HL-60 (cell line): ENCODE results near the gene ESCO1.

ENCODE experiments used
- DNase-seq, 2 experiments: peaks; one replicate each; pipeline ENCODE4 v3.0.0-alpha.2; 2010 to 2020; ENCODE audit warnings: low read depth in 1 of 2, low spot score in 1 of 2
- H3K27ac ChIP-seq: fragments of 250-450 bp; sonication (Bioruptor Pico); replicated peaks from 2 replicates; pipeline ENCODE4 v1.5.1; 2020; ENCODE audit warnings: mild to moderate bottlenecking, moderate library complexity
- H3K27me3 ChIP-seq: fragments of 250-450 bp; sonication (Bioruptor Pico); 2 replicates; pipeline ENCODE4 v1.5.1; 2021; ENCODE audit warnings: mild to moderate bottlenecking, moderate library complexity; ENCODE audit not compliant: insufficient read depth, poor library complexity, severe bottlenecking
- H3K4me3 ChIP-seq: replicated peaks from 2 replicates; pipeline ENCODE4 v1.5.1; 2011; ENCODE audit warnings: mild to moderate bottlenecking, control low read depth, low read length; ENCODE audit not compliant: insufficient read depth
- CTCF ChIP-seq: IDR thresholded peaks from one replicate; pipeline ENCODE4 v1.5.1; 2011; ENCODE audit warnings: low read length, control low read depth, inconsistent platforms; ENCODE audit not compliant: insufficient read depth
- GABPA ChIP-seq: IDR thresholded peaks from 2 replicates; pipeline ENCODE4 v1.6.1; 2012; ENCODE audit warnings: low read depth
- POLR2AphosphoS5 ChIP-seq: IDR thresholded peaks from 2 replicates; pipeline ENCODE4 v1.6.1; 2012; ENCODE audit warnings: low read depth
- REST ChIP-seq: IDR thresholded peaks from 2 replicates; pipeline ENCODE4 v1.6.1; 2012; ENCODE audit warnings: low read depth; ENCODE audit not compliant: insufficient replicate concordance
- SPI1 ChIP-seq: IDR thresholded peaks from 2 replicates; pipeline ENCODE4 v1.6.1; 2012; ENCODE audit warnings: low read depth, mild to moderate bottlenecking, borderline replicate concordance

The ESCO1 gene

GRCh38 chr18:21479721-21480120, 120.8 kb downstream of the ESCO1 start:
- no peak for DNase-seq
- TF ChIP-seq CTCF: no peak
- no peak for TF ChIP-seq POLR2AphosphoS5
- no peak for TF ChIP-seq GABPA
- TF ChIP-seq SPI1: no peak
- TF ChIP-seq REST: no peak
- Histone ChIP-seq H3K4me3 (no peak overlapping the region), H3K27me3 (no peaks in the 10 kb centered on the region), H3K27ac (no peak overlapping the region)
